Measurements from ENCODE around the gene SH3PXD2B. TPM values are rescaled to one million over a fixed set of nuclear protein-coding genes. Genes with fewer than 3 reads are reported as not detected.

Gene SH3PXD2B
- total and polyA plus RNA-seq, 2 of the 4 experiments (the other 2 are of a cell fraction) = 8.2 to 14.4 TPM

- dilution Hi-C loops (cut with HindIII; ENCODE audit: low sequenced_read_pairs, unreplicated experiment) (no loop called here), intact Hi-C loops (cut with micrococcal nuclease) (no loop called here), in situ Hi-C loops (cut with MboI; ENCODE audit: low sequenced_read_pairs) (no loop called here)
- ATAC-seq (ENCODE audit: low read depth) (peak; percentile 86), DNase-seq (peak; percentile 71)
- H2BK20ac ChIP-seq (ENCODE audit: low read depth, low read length) = no peak overlapping the region
- H3K56ac ChIP-seq (ENCODE audit: extremely low read depth, insufficient read depth, low read length) = no peak overlapping the region
- H3K4ac ChIP-seq (ENCODE audit: low read depth, low read length) = no peak overlapping the region
- H4K91ac ChIP-seq (ENCODE audit: insufficient read depth, low read depth, low read length) = no peak overlapping the region
- H2BK120ac ChIP-seq (ENCODE audit: low read depth, low read length) = no peak overlapping the region
- no peak overlapping the region for H2AK5ac ChIP-seq (ENCODE audit: low read depth, low read length)
- H3K4me2 ChIP-seq (ENCODE audit: low read depth, low read length) = no peak overlapping the region
- H2AFZ ChIP-seq (replicated peaks; ENCODE audit: low read length, poor library complexity) = no peak overlapping the region
- H3K14ac ChIP-seq (replicated peaks; ENCODE audit: low read depth, low read length) = no peak overlapping the region
- CTCF ChIA-PET = interaction anchor here (0.6 to 1.6 kb wide), 2 partner anchors 16 to 67 kb away, joined by 3 to 7 read pairs; no protein-coding TSS in a partner anchor
- H4K20me1 ChIP-seq (ENCODE audit: insufficient read depth, low read length) = 0 out of 2 replicates have a peak, but pooled peaks cover 4% of the 10 kb centered on the region
- BruUV-seq (replicated peaks) = no TSS peak
- no peaks in the 10 kb centered on the region for H3K4me1 ChIP-seq (ENCODE audit: control insufficient read depth, insufficient read depth, low read length)
- no peak overlapping the region for H3K23ac ChIP-seq (ENCODE audit: low read depth, low read length)
- no peaks in the 10 kb centered on the region for H3K27me3 ChIP-seq (ENCODE audit: control insufficient read depth, insufficient read depth, low read length)
- TF ChIP-seq, protein P1, sequence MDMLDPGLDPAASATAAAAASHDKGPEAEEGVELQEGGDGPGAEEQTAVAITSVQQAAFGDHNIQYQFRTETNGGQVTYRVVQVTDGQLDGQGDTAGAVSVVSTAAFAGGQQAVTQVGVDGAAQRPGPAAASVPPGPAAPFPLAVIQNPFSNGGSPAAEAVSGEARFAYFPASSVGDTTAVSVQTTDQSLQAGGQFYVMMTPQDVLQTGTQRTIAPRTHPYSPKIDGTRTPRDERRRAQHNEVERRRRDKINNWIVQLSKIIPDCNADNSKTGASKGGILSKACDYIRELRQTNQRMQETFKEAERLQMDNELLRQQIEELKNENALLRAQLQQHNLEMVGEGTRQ (IDR thresholded peaks at IDR 0.05; ENCODE audit: low read depth, low read length) = no peak
- TF ChIP-seq NFE2L2 (IDR thresholded peaks at IDR 0.05; ENCODE audit: low read depth, low read length) = no peak
- TF ChIP-seq, protein P2, sequence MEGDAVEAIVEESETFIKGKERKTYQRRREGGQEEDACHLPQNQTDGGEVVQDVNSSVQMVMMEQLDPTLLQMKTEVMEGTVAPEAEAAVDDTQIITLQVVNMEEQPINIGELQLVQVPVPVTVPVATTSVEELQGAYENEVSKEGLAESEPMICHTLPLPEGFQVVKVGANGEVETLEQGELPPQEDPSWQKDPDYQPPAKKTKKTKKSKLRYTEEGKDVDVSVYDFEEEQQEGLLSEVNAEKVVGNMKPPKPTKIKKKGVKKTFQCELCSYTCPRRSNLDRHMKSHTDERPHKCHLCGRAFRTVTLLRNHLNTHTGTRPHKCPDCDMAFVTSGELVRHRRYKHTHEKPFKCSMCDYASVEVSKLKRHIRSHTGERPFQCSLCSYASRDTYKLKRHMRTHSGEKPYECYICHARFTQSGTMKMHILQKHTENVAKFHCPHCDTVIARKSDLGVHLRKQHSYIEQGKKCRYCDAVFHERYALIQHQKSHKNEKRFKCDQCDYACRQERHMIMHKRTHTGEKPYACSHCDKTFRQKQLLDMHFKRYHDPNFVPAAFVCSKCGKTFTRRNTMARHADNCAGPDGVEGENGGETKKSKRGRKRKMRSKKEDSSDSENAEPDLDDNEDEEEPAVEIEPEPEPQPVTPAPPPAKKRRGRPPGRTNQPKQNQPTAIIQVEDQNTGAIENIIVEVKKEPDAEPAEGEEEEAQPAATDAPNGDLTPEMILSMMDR (conservative IDR thresholded peaks at IDR 0.05; ENCODE audit: low read depth, low read length) = peak; percentile 63
- TF ChIP-seq CHD1 (IDR thresholded peaks at IDR 0.05; ENCODE audit: low read depth, low read length) = no peak
- peak; percentile 64 for TF ChIP-seq RAD21 (IDR thresholded peaks at IDR 0.05; ENCODE audit: low read length)
- TF ChIP-seq MAZ (IDR thresholded peaks at IDR 0.05; ENCODE audit: borderline replicate concordance, low read depth, low read length) = no peak
- no peak for TF ChIP-seq ELK1 (IDR thresholded peaks at IDR 0.05; ENCODE audit: borderline replicate concordance, low read depth, low read length)
- no peak for TF ChIP-seq RCOR1 (IDR thresholded peaks at IDR 0.05; ENCODE audit: insufficient replicate concordance, low read length)
- TF ChIP-seq FOS (IDR thresholded peaks at IDR 0.05; ENCODE audit: low read depth, low read length) = no peak
- peak; percentile 59 for TF ChIP-seq SMC3 (IDR thresholded peaks at IDR 0.05; ENCODE audit: low read depth, low read length)
- no peak overlapping the region for H2BK15ac ChIP-seq (ENCODE audit: low read depth, low read length)
- H2AK9ac ChIP-seq (replicated peaks; ENCODE audit: low read depth, low read length, poor library complexity) = no peak overlapping the region
- 0 out of 2 replicates have a peak, but pooled peaks cover 3% of the 10 kb centered on the region for H3K9me3 ChIP-seq (ENCODE audit: control insufficient read depth, insufficient read depth, low read length)
- H3K9ac ChIP-seq (ENCODE audit: low read depth, low read length) = no peak overlapping the region
- H3K79me1 ChIP-seq (ENCODE audit: low read depth in 1 of 2, low read length in 2 of 2) = peaks cover 3 to 5% of the 10 kb centered on the region in 2 experiments; a peak in 2 of 4 replicates
- H3K27ac ChIP-seq (ENCODE audit: insufficient read depth, low read length) = no peak overlapping the region
- no peak overlapping the region for H3K4me3 ChIP-seq (ENCODE audit: insufficient read depth, low read depth, low read length)
- no peak overlapping the region for H4K5ac ChIP-seq (ENCODE audit: low read depth, low read length)
- WGBS, 2 experiments (ENCODE audit: extremely low coverage in 2 of 2, insufficient read length in 1 of 2) = no CpG with 5 or more reads among the region's 4 CpGs
- no peak overlapping the region for H3K18ac ChIP-seq (ENCODE audit: low read depth, low read length)
- H3K9me1 ChIP-seq (ENCODE audit: insufficient read depth, low read length) = no peaks in the 10 kb centered on the region
- H2BK5ac ChIP-seq (ENCODE audit: low read depth, low read length, poor library complexity, severe bottlenecking) = no peak overlapping the region
- POLR2A ChIA-PET (ENCODE audit: unreplicated experiment) = interaction anchor here (0.5 kb wide), 1 partner anchor 353 kb away, joined by 3 read pairs; no protein-coding TSS in a partner anchor
- peaks cover 29% of the 10 kb centered on the region for H3K36me3 ChIP-seq (ENCODE audit: control insufficient read depth, insufficient read depth, low read length)
- H4K8ac ChIP-seq (ENCODE audit: low read depth in 2 of 2, low read length in 2 of 2) = no peak overlapping the region
These were observed 83.4 kb downstream of the SH3PXD2B start for GRCh38 chr5:172370648-172371545.

All from IMR-90 (cell line).